KOPT-K1 (cell line): Measurements from ENCODE around the gene PEAK3.

Source experiments
- H3K27ac ChIP-seq: fragments of 200-600 bp; sonication (generic); 2 replicates; pipeline ENCODE4 v1.5.1; 2016; ENCODE audit warnings: antibody characterized with exemption, mild to moderate bottlenecking, low read depth, low read length; ENCODE audit not compliant: poor library complexity, severe bottlenecking
- H3K36me3 ChIP-seq: fragments of 200-600 bp; sonication (generic); 2 replicates; pipeline ENCODE4 v1.5.1; 2017; ENCODE audit warnings: antibody characterized with exemption, mild to moderate bottlenecking, low read length, moderate library complexity; ENCODE audit not compliant: insufficient read depth
- H3K9me3 ChIP-seq: fragments of 200-600 bp; sonication (generic); 2 replicates; pipeline ENCODE4 v1.5.1; 2017; ENCODE audit warnings: antibody characterized with exemption, low read length, mild to moderate bottlenecking; ENCODE audit not compliant: insufficient read depth, poor library complexity, severe bottlenecking

PEAK3 gene

DNA sequence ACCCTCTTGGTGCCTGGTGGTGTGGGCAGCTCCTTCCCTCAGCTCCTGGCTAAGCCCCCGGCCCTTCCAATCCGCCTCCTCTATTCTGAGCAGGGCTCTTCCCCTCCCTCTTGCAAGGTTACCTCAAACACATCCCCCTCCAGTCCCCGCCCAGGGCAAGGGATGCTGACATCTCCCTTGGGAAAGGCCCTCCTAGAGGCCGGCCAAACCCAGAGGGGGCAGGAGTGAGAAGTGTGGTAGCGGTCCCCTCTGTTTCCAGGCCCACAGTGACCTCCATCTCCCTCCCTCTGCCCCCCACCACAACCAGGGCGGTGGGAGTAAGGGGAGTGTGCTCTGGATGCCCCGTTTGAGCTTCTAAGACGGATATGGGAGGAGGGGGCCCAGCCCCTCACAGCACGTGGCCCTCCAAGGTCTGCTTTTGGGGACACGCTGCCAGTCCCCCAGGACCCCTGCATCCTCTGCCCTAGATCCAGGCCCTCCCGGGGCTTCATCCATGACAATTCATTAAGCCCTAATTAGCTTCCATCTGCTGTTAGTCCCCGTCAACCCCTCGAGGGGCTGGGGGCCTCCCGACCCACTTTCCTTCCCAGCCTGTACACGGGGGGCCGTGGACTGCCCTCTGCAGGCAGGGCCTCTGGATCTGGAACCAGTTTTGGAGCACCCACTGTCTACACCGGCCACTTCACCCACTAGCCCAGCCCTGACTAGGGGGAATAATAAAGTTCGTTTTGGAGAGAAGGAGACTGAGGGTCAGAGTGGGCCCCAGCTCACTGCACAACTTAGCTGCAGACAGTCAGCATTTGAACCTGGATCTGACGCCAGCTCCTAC is 23.7 kb upstream of the PEAK3 start:
- H3K9me3 ChIP-seq: no peaks in the 10 kb centered on the region
- H3K27ac ChIP-seq: no peak overlapping the region
- H3K36me3 ChIP-seq: no peaks in the 10 kb centered on the region

DNA sequence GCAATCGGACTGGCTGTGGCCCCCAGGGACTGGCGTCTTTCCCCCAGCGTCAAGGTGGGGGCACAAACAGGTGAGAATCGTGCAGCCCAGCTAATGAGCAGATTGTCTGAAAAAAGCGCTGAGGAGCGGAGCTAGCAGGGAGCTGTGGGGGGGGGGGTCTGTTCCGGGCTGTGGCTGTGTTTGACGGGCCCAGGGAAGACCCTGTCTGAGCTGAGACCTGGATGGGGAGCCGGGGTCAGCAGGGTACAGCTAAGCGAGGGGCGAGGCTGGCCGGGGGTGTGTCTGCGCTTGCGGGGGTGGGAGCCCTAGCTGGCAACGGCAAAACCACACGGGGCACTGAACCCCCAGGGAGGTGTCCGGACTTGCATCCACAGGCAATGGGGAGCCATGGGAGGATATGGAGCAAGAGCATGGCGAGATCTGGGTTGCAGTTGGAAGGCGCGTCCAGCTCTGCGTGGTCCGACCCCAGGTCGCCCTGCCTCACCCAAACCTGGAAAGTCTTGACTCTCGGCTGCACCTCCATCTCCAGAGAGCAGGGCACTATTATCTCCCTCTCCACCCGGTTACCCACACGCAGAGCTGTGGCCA is 21.3 kb upstream of the PEAK3 start:
- Histone ChIP-seq H3K9me3 (no peaks in the 10 kb centered on the region), H3K27ac (no peak overlapping the region), H3K36me3 (no peaks in the 10 kb centered on the region)

DNA sequence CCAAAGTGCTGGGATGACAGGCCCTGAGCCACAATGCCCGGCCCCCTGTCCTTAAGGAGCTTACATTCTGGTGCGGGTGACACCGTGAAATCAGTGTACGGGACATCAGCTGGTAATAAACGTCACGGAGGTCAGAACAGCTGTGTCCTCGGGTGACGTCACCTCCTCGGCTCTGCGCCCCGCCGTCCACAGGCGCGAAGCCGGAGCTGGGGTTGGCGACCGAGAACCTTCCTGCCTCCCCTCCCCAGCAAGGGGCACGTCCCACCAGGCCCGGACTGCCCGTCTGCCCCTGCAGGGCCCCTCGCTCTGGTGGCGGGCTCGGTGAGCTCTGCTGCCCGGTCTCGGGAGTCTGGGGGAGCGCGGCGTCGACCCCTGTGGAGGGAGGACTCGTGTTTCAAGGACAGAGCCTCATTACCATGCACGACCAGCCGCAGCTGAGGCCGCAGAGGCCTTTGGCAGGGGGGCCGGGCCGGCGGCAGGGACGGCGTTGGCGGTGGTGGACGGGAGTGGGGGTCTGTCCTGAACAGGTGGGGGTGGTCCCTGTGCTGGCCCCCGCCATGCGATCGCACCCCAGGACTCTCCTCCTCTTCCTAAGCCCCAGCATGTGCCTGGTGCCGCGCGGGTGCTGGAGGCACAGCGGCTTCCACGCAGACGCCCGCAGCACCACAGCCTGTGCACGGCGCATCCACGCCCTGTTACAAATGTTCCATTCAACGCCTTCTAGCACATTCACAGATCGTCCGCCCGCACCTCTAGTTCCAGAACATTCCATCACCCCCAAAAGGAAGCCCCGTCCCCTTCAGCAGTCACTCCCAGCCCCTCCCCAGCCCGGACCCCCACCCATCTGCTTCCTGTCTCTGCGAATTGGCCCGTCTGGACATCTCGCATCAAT is 20.6 kb upstream of the PEAK3 start:
- Histone ChIP-seq H3K27ac (no peak overlapping the region), H3K9me3 (no peaks in the 10 kb centered on the region), H3K36me3 (no peaks in the 10 kb centered on the region)

DNA sequence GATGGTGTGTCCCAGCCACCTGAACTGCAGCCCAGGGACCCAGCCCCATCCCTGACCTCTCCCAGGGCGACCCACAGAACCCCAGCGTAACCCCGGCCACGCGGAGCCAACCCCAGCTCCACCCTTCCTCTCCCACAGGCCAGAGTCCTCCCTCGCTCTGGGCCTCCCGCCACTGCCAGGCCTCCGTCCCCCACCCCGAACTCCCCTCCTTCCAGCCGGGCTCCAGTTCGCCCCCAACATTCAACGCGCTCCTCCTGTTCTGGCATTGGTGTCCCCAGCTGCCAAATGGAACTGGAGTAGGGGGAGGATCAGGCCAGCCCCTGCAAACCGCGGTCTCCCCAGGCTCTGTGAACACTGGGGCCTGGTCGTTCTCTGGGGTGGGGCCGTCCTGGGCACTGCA is 18.6 kb upstream of the PEAK3 start:
- H3K36me3 ChIP-seq: no peaks in the 10 kb centered on the region
- no peaks in the 10 kb centered on the region for H3K9me3 ChIP-seq
- no peak overlapping the region for H3K27ac ChIP-seq

DNA sequence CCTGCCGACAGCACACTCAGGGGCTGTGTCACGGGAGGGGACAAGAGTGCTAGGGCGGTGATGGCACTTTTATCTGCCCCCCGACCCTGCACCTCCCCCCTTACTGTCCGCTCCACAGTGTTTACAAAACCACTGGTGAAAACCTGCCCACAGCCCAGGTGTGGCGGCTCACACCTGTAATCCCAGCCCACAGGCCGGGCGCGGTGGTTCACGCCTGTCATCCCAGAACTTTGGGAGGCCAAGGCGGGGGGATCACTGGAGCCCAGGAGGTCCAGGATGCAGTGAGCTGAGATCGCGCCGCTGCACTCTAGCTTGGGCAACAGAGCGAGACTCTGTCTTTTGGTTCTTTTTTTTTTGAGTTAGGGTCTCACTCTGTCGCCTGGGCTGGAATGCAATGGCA is 14.2 kb upstream of the PEAK3 start:
- Histone ChIP-seq H3K27ac (no peak overlapping the region), H3K9me3 (no peaks in the 10 kb centered on the region), H3K36me3 (no peaks in the 10 kb centered on the region)

DNA sequence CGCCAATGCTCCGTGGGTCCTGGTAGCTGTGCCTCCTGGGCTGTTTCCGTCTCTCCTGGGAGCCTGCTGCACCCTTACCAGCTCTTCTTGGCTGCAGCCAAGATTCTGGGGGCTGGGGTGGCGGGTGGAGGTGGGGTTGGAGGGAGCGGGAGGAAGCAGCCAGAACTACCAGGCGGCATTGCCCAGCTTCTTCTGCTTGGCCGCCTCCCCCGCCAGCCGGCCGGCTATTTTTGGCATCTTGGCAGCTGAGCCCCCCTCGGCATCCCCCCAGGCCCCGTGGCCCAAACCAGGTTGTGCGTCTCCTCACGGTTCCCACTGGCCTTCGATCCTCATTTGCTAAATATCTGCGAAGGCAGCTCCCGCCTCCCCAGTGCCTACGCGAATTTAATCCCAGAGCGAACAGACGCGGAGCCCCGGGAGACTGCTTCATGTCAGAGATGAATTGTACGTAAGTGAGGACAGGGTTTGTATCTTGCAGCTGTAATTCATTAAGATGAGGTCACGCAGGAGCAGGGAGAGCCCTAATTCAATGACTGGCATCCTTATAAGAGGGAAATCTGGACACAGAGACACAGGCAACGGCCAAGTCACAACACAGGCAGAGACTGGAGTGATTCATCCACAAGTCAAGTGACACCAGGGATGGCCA is 12.8 kb upstream of the PEAK3 start:
- Histone ChIP-seq H3K27ac (no peak overlapping the region), H3K36me3 (no peaks in the 10 kb centered on the region), H3K9me3 (no peaks in the 10 kb centered on the region)

DNA sequence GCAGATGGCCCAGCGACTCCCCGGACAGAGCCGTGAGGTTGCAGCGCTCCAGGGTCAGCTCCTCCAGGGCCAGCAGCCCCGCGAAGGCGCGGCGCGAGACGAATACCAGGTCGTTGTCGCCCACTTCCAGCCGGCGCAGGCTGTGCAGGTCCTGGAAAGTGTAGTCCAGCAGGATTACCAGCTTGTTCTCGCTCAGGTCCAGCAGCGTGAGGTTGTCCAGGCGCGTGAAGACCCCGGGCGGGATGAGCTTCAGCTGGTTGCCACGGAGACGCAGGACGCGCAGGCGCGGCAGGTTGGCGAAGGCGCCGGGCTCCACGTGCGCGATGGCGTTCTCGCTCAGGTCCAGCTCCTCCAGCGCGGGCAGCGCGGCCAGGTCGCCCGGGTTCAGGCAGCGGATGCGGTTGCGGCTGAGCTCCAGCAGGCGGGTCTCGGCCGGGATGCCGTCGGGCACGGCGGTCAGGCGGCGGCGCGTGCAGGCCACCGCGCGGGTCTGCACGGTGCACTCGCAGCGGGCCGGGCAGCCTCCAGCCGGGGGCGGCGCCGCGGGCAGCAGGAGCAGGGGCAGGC is 9.3 kb upstream of the PEAK3 start:
- Histone ChIP-seq H3K9me3 (no peaks in the 10 kb centered on the region), H3K27ac (no peak overlapping the region), H3K36me3 (no peaks in the 10 kb centered on the region)

DNA sequence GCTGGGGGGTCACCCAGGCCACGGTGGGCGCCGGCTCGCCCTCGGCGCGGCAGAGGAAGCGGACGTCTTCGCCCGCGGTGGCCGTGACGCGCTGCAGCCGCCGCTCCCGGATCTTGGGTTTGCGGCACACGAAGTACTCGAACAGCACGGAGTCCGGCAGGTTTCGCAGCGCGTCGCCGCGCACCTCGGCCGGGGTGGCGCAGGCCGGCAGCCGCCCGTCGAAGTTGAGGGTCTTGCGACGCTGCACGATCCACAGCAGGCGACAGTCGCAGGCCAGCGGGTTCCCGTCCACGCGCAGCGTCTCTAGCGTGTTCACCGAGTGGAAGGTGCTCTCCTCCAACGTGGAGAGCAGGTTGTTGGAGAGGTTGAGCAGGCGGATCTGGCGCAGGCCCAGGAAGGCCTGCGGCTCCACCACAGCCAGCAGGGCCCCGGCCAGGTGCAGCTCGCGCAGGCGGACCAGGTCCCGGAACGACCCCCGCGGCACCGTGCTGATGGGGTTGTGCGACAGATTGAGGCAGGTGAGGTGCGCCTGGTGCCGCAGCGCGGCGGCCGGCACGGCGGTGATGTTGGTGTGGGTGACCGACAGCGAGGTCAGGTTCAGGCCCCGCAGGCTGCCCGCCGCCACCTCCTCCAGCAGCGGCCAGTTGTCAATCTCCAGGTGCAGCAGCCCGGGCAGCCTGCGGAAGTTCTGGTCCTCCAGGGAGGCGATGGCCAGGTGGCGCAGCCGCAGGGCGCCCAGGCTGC is 8.6 kb upstream of the PEAK3 start:
- H3K9me3 ChIP-seq: no peaks in the 10 kb centered on the region
- no peak overlapping the region for H3K27ac ChIP-seq
- no peaks in the 10 kb centered on the region for H3K36me3 ChIP-seq

DNA sequence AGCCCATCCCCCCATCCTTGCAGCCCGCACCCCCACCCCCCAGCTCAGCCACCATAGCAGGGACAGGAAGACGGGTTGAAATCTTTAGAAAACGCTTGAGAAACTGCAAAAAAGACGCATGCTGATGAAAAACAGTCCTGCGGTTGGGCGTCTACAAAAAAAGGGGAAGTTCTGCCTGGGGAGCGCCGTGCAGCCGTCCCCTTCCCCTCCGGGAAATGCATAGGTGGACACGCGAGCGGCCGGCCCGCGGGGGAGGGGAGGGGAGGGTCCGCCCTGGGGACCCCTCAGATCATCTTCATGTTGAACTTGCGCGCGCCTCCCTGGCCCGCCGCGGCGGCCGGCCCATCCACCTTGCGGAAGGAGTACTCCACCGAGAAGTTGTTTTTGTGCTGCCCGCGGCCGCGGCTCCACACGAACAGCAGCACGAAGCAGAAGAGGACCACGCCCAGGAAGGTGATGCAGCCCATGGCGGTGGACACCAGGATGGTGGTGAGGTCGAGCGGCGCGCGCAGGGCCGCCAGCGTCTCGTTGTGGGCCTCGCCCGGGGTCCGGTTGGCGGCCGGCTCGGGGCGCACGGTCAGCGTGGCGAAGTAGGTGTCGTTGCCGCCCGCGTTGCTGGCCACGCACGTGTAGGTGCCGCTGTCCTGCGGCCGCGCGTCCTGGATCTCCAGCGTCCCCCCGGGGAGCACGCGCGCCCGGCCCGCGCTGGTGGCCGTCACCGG is 7.9 kb upstream of the PEAK3 start:
- Histone ChIP-seq H3K27ac (no peak overlapping the region), H3K36me3 (no peaks in the 10 kb centered on the region)

DNA sequence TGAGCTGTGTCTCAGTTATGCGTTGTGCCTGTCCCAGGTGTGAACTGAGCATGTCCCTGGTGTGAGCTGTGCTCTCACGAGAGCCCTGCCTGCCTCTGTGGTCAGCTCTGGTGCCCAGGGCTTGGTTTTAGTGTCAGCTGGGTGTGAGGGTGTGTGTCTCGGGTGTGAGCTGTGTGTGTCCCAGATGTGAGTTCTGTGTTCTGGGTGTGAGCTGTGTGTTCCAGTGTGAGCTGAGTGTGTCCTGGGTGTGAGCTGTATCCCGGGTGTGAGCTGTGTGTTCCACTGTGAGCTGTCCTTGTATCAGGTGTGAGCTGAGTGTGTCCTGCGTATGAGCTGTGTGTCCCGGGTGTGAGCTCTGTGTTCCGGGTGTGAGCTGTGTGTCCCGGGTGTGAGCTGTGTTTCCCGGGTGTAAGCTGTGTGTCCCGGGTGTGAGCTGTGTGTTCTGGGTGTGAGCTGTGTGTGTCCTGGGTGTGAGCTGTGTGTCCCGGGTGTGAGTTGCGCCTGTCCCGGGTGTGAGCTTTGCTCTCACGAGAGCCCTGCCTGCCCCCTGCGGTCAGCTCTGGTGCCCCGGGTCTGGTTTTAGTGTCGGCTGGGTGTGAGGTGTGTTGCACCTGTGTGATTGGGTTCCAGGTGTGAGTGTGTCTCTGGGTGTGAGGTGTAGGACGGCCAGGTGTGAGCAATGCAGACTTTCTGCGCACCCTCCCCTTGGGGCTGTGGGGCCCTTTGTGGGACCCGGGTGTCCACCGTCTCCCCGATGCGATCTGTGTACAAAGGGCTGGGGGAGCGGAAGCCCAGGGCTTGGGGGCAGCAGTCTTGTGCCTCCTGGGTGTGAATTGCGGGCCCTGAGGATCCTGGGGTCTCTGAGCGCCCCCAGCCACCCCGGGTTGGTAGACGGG is 7.1 kb upstream of the PEAK3 start:
- H3K27ac ChIP-seq: no peak overlapping the region
- H3K36me3 ChIP-seq: no peaks in the 10 kb centered on the region
- no peaks in the 10 kb centered on the region for H3K9me3 ChIP-seq

More for the DNA sequence above, 7.9 kb upstream of the PEAK3 start:
- H3K9me3 ChIP-seq: no peaks in the 10 kb centered on the region

DNA sequence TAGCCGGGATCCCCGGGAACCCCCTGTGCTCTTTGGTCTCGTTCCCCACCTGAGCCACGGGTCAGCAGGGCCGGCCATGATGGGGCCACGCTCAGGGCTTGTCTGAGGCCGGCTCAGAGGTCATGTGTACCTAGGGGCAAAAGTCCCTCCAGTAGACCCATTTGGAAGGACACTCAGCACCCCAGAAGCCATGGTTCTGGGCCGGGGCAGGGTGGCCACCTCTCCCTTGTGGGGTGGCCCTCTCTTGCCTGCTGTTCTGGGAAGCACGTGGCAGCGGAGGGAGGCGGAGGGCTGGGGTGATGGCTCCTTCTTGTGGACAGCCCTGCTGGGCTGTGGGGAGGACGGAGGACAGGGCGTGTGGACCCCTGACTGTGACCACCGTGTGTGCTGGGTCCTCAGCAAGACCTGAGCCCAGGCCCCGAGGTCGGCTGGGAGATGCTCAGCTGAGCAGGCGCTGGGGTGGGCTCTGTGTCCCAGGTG is 6.4 kb upstream of the PEAK3 start:
- H3K9me3 ChIP-seq: no peaks in the 10 kb centered on the region
- H3K27ac ChIP-seq: no peak overlapping the region
- H3K36me3 ChIP-seq: no peaks in the 10 kb centered on the region

DNA sequence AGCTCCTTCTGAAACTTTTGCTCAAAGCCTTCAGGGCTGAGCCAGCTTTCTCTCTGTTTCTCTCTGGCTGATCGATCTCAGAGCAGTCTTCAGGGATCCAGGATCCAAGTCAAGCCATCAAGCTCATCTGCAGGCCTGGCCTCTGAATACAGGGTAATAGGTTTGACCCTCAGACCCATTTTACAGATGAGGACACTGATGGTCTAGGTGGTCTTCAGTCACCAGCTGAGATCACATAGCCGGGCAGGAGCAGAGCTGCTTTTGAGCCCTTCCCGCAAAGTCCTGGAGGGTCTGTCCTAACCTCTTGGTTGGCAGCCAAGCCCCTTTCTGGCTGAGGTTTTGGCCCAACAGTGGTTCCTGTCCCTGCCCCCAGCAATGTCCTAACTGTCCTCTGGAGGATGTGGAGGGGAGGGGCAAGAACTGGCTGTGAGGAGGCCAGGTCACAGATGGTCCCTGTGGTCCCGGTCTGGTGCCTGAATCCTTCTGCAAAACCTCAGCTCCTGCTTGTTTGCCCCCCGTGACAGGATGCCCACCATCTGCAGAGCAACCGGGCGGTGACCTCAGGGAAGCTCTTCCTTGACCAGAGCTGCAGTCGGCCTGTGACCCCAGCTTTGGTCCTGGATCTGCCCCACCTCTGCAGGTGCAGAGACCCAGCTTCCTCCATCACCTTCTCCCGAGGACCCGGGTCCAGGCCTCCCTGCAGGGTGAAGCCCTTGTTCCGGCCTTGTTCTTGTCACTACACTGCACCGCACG is 5.8 kb upstream of the PEAK3 start:
- no peak overlapping the region for H3K27ac ChIP-seq

More for the DNA sequence above, 5.8 kb upstream of the PEAK3 start:
- Histone ChIP-seq H3K9me3 (no peaks in the 10 kb centered on the region), H3K36me3 (no peaks in the 10 kb centered on the region)
